GM21717 (cell line): Measurements from ENCODE around the gene DNAJC1.
"Not testable (repeated sequence)": the region's sequence is repeated elsewhere in the genome, so short reads cannot be mapped to it uniquely, and the experiment has no call there.

Experiments used
- ATAC-seq: cut with Tn5 transposase; IDR thresholded peaks from one replicate; pipeline ENCODE4 v1.9.1; 2021; ENCODE audit warnings: mild to moderate bottlenecking, moderate library complexity; ENCODE audit not compliant: unreplicated experiment

Gene DNAJC1, protein sequence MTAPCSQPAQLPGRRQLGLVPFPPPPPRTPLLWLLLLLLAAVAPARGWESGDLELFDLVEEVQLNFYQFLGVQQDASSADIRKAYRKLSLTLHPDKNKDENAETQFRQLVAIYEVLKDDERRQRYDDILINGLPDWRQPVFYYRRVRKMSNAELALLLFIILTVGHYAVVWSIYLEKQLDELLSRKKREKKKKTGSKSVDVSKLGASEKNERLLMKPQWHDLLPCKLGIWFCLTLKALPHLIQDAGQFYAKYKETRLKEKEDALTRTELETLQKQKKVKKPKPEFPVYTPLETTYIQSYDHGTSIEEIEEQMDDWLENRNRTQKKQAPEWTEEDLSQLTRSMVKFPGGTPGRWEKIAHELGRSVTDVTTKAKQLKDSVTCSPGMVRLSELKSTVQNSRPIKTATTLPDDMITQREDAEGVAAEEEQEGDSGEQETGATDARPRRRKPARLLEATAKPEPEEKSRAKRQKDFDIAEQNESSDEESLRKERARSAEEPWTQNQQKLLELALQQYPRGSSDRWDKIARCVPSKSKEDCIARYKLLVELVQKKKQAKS

DNA sequence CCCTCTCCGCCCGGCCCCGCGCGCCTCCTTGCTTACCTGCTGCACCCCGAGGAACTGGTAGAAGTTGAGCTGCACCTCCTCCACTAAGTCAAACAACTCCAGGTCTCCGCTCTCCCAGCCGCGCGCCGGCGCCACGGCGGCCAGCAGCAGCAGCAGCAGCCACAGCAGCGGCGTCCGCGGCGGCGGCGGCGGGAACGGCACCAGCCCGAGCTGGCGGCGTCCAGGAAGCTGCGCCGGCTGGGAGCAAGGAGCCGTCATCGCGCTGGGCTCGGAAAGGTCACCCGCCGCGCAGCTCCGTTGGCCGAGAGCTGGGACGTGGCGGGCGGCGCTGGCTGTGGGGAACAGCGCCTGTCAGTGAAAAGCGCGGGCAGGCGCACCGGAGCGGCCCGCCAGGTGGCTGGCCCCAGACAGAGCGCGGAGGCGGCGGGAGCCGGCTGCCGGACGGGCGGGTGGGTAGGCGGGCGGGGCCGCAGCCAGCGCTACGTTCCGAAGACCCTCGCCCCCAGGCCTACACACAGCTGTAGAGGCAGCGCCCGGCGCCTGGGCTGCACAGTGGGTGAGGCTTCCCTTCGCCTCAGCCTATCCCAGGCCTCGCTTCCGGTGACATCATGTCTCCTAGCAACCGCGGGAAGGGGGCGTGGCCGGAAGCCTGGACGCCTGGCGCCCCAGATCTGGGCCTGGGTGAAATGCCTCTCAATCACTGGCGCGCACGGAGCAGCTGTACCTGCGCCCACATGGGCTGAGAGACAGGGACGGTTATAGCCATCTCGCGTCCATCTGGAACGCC is at the start of gene DNAJC1:
DNAJC1 (minus strand) TSS at position 554 of the 787 bp plus-strand sequence; CDS start at position 258, 296 bp downstream.
- peak; percentile 95 for ATAC-seq

GRCh38 chr10:22053048-22053447 is 49.5 kb upstream of the DNAJC1 start:
- ATAC-seq: no peak

DNA sequence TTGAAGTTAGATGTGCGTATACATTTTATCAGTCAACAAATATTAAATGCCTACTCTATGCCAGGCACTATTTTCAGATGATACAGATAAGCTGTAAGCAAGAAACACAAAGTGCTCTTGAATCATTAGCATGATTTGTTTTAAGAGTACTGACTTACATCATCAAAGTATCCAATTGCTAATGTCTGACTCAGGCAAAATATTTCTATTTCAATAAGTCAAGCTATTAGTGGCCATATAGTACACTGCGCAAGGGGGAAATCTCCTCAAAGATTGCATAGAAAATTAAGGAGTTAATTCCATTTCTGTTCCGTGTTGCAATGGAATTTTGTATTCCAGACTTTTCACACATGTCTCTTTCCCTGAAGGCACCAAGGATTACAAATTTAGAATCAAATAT is 46.1 kb upstream of the DNAJC1 start:
- no peak for ATAC-seq

DNA sequence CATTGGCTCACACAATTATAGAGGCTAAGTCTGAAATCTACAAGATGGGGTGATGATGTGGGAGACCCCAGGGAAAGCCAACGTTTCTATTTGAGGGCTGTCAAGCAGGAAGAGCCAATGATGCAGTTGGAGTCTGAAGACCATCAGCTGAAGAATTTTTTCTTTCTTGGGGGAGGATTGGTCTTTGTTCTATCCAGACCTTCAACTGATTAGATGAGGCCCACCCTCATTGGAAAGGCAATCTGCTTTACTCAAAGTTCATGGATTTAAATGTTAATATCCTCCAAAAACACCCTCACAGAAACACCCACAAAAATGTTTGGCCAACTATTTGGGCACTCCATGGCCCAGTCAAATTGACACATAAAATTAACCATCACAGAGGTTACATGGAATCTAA is 44.3 kb upstream of the DNAJC1 start:
- ATAC-seq: no peak

GRCh38 chr10:22043327-22043633 is 39.8 kb upstream of the DNAJC1 start:
- no peak for ATAC-seq

DNA sequence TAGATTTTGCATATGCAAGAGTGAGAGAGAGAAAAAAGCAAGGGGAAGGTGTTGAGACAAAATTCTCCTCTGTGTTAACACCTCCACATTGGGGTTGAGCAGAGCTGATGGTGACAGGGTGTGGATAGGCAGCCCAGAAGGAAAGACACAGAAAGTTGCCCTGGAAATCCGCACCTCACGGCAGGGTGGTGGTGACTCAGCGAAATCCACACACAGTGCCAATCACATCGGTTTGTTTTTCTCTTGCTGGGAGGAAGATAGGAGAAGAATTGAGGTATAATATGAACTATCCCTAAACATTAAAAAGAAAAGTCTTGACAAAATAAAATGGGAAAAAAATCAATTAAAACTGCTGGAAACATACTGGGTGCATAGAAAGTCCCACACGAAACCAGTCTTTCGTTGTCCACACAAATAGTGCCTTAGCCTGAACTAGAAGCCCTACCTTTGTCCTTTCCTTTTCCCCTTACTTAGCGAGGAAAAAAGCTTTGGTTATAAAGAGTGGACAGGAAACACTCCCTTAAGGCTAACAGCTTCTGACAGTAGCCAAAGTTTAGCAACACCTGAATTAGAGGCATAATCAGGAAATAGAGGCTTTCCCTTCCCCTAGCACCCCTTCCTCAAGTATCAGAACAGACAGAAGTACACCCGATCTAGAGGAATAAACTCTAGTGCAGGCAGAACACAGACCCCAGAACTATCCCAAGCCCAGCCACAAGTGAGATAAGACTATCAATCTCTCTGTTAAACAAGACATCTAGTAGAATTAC is 39.2 kb upstream of the DNAJC1 start:
- ATAC-seq: no peak

DNA sequence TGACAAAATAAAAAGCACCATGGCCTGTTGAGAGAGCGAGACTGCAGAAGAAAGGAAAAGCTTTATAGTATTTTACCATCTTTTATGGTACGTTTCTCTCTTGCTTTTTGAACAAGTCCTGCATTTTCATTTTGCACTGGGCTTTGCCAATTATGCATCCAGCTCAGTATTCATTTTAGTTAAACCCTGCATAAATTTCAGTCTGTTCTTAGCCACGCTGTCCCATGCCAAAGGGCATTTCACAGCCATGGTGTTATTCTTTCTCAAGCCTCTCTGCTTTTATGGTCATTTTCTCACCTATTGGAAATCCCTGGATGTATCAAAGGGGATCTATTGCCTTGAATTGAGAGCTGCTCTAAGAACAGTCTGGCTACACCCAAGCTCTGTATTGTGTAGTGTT is 30.8 kb upstream of the DNAJC1 start:
- ATAC-seq: no peak

- not testable (repeated sequence) for ATAC-seq
These were observed 28.7 kb upstream of the DNAJC1 start for GRCh38 chr10:22032268-22032667.

DNA sequence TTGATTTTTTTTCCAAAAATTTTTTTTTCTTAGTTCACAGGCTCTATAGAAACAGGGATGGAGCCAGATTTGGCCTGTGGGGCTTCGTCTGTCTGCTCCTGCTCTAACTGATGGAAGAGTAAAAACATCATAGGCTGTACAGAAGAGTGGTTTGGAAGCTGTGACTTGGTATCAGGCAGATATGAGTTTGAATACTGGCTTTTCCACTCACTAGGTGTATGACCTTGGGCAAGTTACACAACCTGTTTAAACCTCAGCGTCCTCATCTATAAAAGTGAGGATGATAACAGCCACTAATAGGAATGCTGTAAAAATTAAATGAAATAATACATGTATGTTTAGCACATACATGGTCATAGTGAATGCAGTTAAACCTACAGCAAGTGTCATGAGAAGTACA is 26.9 kb upstream of the DNAJC1 start:
- ATAC-seq: no peak

GRCh38 chr10:22029445-22030236 is 26.1 kb upstream of the DNAJC1 start:
- no peak for ATAC-seq

GRCh38 chr10:22027364-22028238 is 24.1 kb upstream of the DNAJC1 start:
- ATAC-seq: no peak

GRCh38 chr10:22026287-22026686 is 22.8 kb upstream of the DNAJC1 start:
- no peak for ATAC-seq

- ATAC-seq: no peak
These were observed 20.0 kb upstream of the DNAJC1 start for GRCh38 chr10:22023508-22023907.

DNA sequence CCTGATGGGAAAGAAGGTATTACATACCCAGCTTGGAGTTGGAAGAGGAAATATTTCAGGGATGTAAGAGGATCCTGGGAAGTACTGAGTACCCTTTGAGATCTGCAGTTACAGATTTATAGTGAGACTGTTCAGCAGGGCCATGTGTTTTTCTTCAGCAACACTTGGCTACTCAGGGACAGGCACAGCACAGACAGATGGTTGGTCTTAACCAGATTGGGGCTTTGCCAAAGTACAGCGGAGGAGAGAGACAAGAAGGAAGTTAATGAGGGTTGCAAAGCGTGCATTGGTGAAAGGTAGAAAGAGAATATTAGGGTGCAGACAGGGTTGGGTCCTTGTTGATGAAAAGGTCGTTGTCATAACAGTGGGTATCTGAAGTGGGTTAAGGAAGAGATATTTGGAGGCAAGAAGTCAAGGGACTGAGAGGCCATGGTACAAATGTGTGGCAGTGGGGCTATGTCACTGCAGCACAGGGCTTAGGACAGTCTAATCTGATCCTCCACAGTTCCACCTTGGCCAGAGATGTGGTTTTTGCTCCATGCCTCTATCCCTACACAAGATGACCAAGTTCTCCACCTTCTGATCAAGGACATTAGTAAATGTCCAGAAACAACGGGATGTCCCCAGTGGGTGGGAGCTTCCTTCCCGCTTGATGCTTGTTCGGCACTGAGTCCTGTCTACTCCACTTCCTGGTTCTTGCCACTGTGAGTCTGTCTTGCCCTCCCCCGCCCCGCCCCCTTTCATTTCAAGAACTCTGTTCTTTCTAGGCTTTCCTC is 18.9 kb upstream of the DNAJC1 start:
- no peak for ATAC-seq

DNA sequence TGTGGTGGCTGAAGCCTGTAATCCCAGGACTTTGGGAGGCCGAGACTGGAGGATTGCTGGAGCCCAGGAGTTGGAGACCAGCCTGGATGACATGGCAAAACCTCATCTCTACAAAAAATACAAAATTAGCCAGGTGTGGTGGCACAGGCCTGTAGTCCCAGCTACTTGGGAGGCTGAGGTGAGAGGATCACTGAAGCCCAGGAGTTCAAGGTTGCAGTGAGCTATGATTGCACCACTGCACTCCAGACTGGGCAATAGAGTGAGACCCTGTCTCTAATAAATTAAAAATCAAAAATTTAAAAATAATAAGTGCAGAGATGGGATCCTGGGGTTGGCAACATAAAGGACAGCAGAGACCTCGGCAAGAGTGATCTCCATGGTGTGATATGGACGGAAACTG is 17.6 kb upstream of the DNAJC1 start:
- not testable (repeated sequence) for ATAC-seq

GRCh38 chr10:22017283-22018020 is 13.9 kb upstream of the DNAJC1 start:
- no peak for ATAC-seq

GRCh38 chr10:22016046-22016705 is 12.6 kb upstream of the DNAJC1 start:
- ATAC-seq: no peak
